Stimulated activated CD8-positive, alpha-beta memory T cell treated with anti-CD3 and anti-CD28 coated beads, Interleukin-12 subunit alpha, Interleukin-12 subunit beta, amount 100 ng/mL, for 24 hours (primary cell): ENCODE measurements around the gene MAGEA9B.
"Not testable (repeated sequence)": the region's sequence is repeated elsewhere in the genome, so short reads cannot be mapped to it uniquely, and the experiment has no call there.

Experiments
- DNase-seq: peaks from one replicate; pipeline ENCODE4 v3.0.0-alpha.2; 2020; ENCODE audit errors: extremely low read depth

MAGEA9B gene

GRCh38 chrX:149587359-149587758 lies at the start of gene MAGEA9B:
Gene MAGEA9B, minus strand, starts transcription at chrX:149587459. Its CDS starts 4,280 bp downstream, at chrX:149583179.
- not testable (repeated sequence) for DNase-seq

- no peak for DNase-seq
Measured at GRCh38 chrX:149633511-149633910, 46.3 kb upstream of the MAGEA9B start.

- DNase-seq = peak; percentile 50
Measured at GRCh38 chrX:149631234-149632165, 44.2 kb upstream of the MAGEA9B start, which contains the start of gene TMEM185A. Gene TMEM185A, minus strand, starts transcription at chrX:149631792. Its CDS starts 212 bp downstream, at chrX:149631580.

GRCh38 chrX:149630681-149631233 lies 43.5 kb upstream of the MAGEA9B start:
- DNase-seq = no peak

GRCh38 chrX:149629730-149630387 lies 42.6 kb upstream of the MAGEA9B start:
- DNase-seq = no peak

GRCh38 chrX:149628768-149629167 lies 41.5 kb upstream of the MAGEA9B start:
- no peak for DNase-seq

- DNase-seq = no peak
Measured at GRCh38 chrX:149628280-149628679, 41.0 kb upstream of the MAGEA9B start.

- not testable (repeated sequence) for DNase-seq
Measured at GRCh38 chrX:149626829-149627228, 39.6 kb upstream of the MAGEA9B start.

GRCh38 chrX:149619662-149620061 lies 32.4 kb upstream of the MAGEA9B start:
- not testable (repeated sequence) for DNase-seq

- no peak for DNase-seq
Measured at GRCh38 chrX:149618871-149619270, 31.6 kb upstream of the MAGEA9B start.

GRCh38 chrX:149611623-149612175 lies 24.4 kb upstream of the MAGEA9B start:
- no peak for DNase-seq

GRCh38 chrX:149610511-149610910 lies 23.3 kb upstream of the MAGEA9B start:
- no peak for DNase-seq

- no peak for DNase-seq
Measured at GRCh38 chrX:149607699-149608098, 20.4 kb upstream of the MAGEA9B start.

GRCh38 chrX:149605248-149605885 lies 18.1 kb upstream of the MAGEA9B start:
- not testable (repeated sequence) for DNase-seq

- not testable (repeated sequence) for DNase-seq
Measured at GRCh38 chrX:149598603-149599002, 11.3 kb upstream of the MAGEA9B start.

GRCh38 chrX:149595943-149596342 lies 8.7 kb upstream of the MAGEA9B start:
- not testable (repeated sequence) for DNase-seq

- DNase-seq = not testable (repeated sequence)
Measured at GRCh38 chrX:149595214-149595613, 8.0 kb upstream of the MAGEA9B start, which contains the start of gene HSFX2. Gene HSFX2, minus strand, starts transcription at chrX:149595314. Its CDS starts 614 bp downstream, at chrX:149594700.

- not testable (repeated sequence) for DNase-seq
Measured at GRCh38 chrX:149590993-149591392, 3.7 kb upstream of the MAGEA9B start.

GRCh38 chrX:149585631-149586030 lies 1.6 kb downstream of the MAGEA9B start:
- not testable (repeated sequence) for DNase-seq

- DNase-seq = not testable (repeated sequence)
Measured at GRCh38 chrX:149573456-149573855, 13.8 kb downstream of the MAGEA9B start.

- DNase-seq = no peak
Measured at GRCh38 chrX:149572743-149573142, 14.5 kb downstream of the MAGEA9B start.
